Testis (tissue), 3 donors: Measurements from ENCODE around the gene FTHL17. TPM values are rescaled to one million over a fixed set of nuclear protein-coding genes. Genes with fewer than 3 reads are reported as not detected.

ENCODE experiments used
- DNase-seq: peaks from one replicate; pipeline ENCODE4 v3.0.0-alpha.2; 2019
- H3K27ac ChIP-seq, 2 donors: fragments of 200-600 bp; sonication (generic); one replicate each; pipeline ENCODE4 v1.5.1; 2019
- H3K27me3 ChIP-seq: fragments of 200-600 bp; sonication (generic); one replicate; pipeline ENCODE4 v1.5.1; 2019
- H3K36me3 ChIP-seq: fragments of 200-600 bp; sonication (generic); one replicate; pipeline ENCODE4 v1.5.1; 2017; ENCODE audit warnings: low read depth; ENCODE audit errors: missing control alignments
- H3K4me1 ChIP-seq: fragments of 200-600 bp; sonication (generic); one replicate; pipeline ENCODE4 v1.5.1; 2019
- H3K4me3 ChIP-seq, 2 donors: fragments of 200-600 bp; sonication (generic); one replicate each; pipeline ENCODE4 v1.5.1; 2017 to 2019
- H3K9me3 ChIP-seq: fragments of 200-600 bp; sonication (generic); one replicate; pipeline ENCODE4 v1.5.1; 2017
- POLR2A ChIP-seq: fragments of 450-650 bp; IDR thresholded peaks from one replicate; pipeline ENCODE4 v1.6.1; 2017; ENCODE audit warnings: antibody characterized with exemption, mild to moderate bottlenecking, moderate library complexity
- WGBS, 2 donors: methylation state at CpG; one replicate each; pipeline ENCODE4 v1.1.5; 2018; 5-methylcytosine and 5-hydroxymethylcytosine counted together
- intact Hi-C: fragments of 100-400 bp; cut with DNase I; formaldehyde crosslinking; loops from one replicate; pipeline ENCODE4 v1.15.1; 2023; ENCODE audit warnings: low total_unique reads
- polyA plus RNA-seq: library from polyadenylated mRNA; stranded (reverse); fragments of 350-450 nt; fragmentation: Illumina TruSeq; extraction: RNeasy Lipid Tissue Mini Kit (QIAGEN cat#74804); gene quantifications from one replicate; pipeline ENCODE4 v1.2.3, GENCODE V29; 2014; ENCODE audit warnings: low read depth, low replicate concordance; ENCODE audit not compliant: insufficient read depth
- total RNA-seq, 2 donors: library from RNA; depleted of rRNA; stranded (reverse); fragments of >200 nt; gene quantifications; one replicate each; pipeline ENCODE4 v1.2.3, GENCODE V29; 2016
- TF ChIP-seq, protein P1 (sequence below), 3 experiments: fragments of 450-650 bp in 2 of 3; fragments of 200-600 bp in 1 of 3; sonication (generic) in 1 of 3; IDR thresholded peaks; one replicate each; pipeline ENCODE4 v1.5.1; 2016 to 2019; ENCODE audit warnings: antibody characterized with exemption in 3 of 3, mild to moderate bottlenecking in 2 of 3, moderate library complexity in 1 of 3

FTHL17 gene
- total and polyA plus RNA-seq, 3 donors from 2014 or later: 2.4 to 5.0 (median 3.2) TPM

DNA sequence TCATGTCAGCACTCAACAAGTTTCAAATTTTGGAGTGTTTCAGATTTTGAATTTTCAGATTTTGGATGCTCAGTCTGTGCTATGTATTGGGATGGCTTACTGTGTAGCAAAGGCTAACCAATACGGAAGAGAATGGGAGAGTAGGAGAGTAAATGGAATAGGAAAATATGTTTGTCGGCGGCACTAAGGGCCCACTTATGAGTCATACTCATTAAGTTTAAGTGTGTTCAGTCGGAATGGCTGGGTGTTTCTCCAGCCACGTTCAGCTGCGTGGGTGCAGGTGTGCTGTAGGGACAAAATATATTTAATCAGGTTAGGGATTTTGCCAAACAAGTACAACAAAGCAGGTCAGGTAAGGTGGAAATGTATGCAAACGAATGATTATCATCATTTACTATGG is 13.6 kb downstream of the FTHL17 start:
- H3K27me3 ChIP-seq: no peaks in the 10 kb centered on the region
- no peaks in the 10 kb centered on the region for H3K9me3 ChIP-seq
- TF ChIP-seq, protein P1, sequence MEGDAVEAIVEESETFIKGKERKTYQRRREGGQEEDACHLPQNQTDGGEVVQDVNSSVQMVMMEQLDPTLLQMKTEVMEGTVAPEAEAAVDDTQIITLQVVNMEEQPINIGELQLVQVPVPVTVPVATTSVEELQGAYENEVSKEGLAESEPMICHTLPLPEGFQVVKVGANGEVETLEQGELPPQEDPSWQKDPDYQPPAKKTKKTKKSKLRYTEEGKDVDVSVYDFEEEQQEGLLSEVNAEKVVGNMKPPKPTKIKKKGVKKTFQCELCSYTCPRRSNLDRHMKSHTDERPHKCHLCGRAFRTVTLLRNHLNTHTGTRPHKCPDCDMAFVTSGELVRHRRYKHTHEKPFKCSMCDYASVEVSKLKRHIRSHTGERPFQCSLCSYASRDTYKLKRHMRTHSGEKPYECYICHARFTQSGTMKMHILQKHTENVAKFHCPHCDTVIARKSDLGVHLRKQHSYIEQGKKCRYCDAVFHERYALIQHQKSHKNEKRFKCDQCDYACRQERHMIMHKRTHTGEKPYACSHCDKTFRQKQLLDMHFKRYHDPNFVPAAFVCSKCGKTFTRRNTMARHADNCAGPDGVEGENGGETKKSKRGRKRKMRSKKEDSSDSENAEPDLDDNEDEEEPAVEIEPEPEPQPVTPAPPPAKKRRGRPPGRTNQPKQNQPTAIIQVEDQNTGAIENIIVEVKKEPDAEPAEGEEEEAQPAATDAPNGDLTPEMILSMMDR (IDR thresholded peaks at IDR 0.05): no peak
- no peak for TF ChIP-seq POLR2A
- no peak for DNase-seq
- H3K4me1 ChIP-seq: no peaks in the 10 kb centered on the region
- no peaks in the 10 kb centered on the region for H3K36me3 ChIP-seq
- 94 to 97% methylated on average over 7 of the region's 7 CpGs for WGBS, 2 donors
- H3K27ac ChIP-seq: no peak overlapping the region
- intact Hi-C loops: no loop called here
- H3K4me3 ChIP-seq: no peak overlapping the region

GRCh38 chrX:31057691-31058090 is 14.2 kb downstream of the FTHL17 start:
- no peak overlapping the region for H3K27ac ChIP-seq
- no peaks in the 10 kb centered on the region for H3K27me3 ChIP-seq
- intact Hi-C loops: no loop called here
- TF ChIP-seq POLR2A: no peak
- TF ChIP-seq, protein P1 (IDR thresholded peaks at IDR 0.05): no peak
- no peaks in the 10 kb centered on the region for H3K9me3 ChIP-seq
- H3K36me3 ChIP-seq: no peaks in the 10 kb centered on the region
- 86 to 92% methylated on average over 4 of the region's 4 CpGs for WGBS, 2 donors
- H3K4me1 ChIP-seq: no peaks in the 10 kb centered on the region
- no peak for DNase-seq
- H3K4me3 ChIP-seq: no peak overlapping the region

GRCh38 chrX:31057291-31057690 is 14.6 kb downstream of the FTHL17 start:
- TF ChIP-seq POLR2A: no peak
- TF ChIP-seq, protein P1 (IDR thresholded peaks at IDR 0.05): no peak
- intact Hi-C loops: no loop called here
- WGBS, 2 donors: 77 to 84% methylated on average over 3 of the region's 3 CpGs
- no peak for DNase-seq
- Histone ChIP-seq H3K36me3 (no peaks in the 10 kb centered on the region), H3K4me3 (no peak overlapping the region), H3K27me3 (no peaks in the 10 kb centered on the region), H3K4me1 (no peaks in the 10 kb centered on the region), H3K27ac (no peak overlapping the region), H3K9me3 (no peaks in the 10 kb centered on the region)

DNA sequence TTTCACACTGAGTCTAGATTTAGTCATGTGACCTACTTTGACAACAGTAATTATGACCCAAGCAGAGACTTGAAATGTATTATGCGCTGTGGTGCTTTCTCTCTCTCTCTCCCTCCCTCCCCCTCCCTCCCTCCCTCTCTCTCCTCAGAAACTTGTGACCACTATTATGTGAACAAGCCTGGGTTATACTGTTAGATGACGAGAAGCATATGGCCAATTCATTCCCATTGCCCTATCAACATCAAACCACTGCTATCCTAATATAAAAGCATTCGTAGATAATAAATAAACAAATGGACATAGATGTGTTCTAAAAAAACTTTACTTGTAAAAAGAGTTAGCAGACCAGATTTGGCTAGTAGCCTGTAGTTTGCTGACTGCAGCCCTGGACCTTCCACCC is 18.2 kb downstream of the FTHL17 start:
- TF ChIP-seq POLR2A: no peak
- TF ChIP-seq, protein P1 (IDR thresholded peaks at IDR 0.05): no peak
- H3K9me3 ChIP-seq: no peaks in the 10 kb centered on the region
- no peaks in the 10 kb centered on the region for H3K27me3 ChIP-seq
- 82 to 98% methylated on average over 3 of the region's 3 CpGs for WGBS, 2 donors
- no peaks in the 10 kb centered on the region for H3K36me3 ChIP-seq
- no peak overlapping the region for H3K27ac ChIP-seq
- intact Hi-C loops: no loop called here
- DNase-seq: no peak
- H3K4me3 ChIP-seq: no peak overlapping the region
- H3K4me1 ChIP-seq: no peaks in the 10 kb centered on the region

DNA sequence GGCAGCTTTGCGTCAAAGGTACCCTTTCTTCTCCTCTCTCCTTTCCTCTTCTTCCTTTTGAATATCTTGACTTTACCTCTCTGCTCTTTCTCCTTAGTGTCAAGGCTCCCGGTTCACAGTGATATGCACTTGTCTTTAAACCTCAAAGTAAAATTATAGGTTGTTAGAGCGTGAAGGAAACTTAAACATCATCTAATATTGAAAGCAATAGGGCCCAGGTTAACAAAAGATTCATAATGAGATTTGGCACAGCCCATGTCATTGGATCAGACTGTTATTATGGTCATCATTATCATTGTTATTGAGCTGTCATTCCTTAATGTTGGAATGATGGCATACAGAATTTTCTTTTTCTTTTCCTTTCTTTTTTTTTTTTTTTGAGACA is 32.5 kb downstream of the FTHL17 start:
- 78 to 84% methylated on average over 3 of the region's 3 CpGs for whole genome bisulfite sequencing, 2 donors

More for the DNA sequence above, 32.5 kb downstream of the FTHL17 start:
- TF ChIP-seq, protein P1 (IDR thresholded peaks at IDR 0.05): no peak
- TF ChIP-seq POLR2A: no peak
- DNase-seq: no peak
- Histone ChIP-seq H3K27me3 (no peaks in the 10 kb centered on the region), H3K4me1 (no peaks in the 10 kb centered on the region), H3K9me3 (no peaks in the 10 kb centered on the region), H3K36me3 (no peaks in the 10 kb centered on the region), H3K27ac (no peak overlapping the region), H3K4me3 (no peak overlapping the region)
- intact Hi-C loops: no loop called here
